Stimulated activated effector memory CD8-positive, alpha-beta T cell treated with anti-CD3 and anti-CD28 coated beads, Interleukin-12 subunit alpha, Interleukin-12 subunit beta, amount 100 ng/mL, for 72 hours (primary cell): ENCODE data around the gene MTAP.
A peak's percentile ranks its signal among the peaks of the same experiment; 100 is the strongest.

ENCODE experiments used
- ATAC-seq: fragments of 150-1000 bp; cut with Tn5 transposase; 2 replicates; pipeline ENCODE4 v1.10.0; 2021
- DNase-seq, 2 donors: peaks; one replicate each; pipeline ENCODE4 v3.0.0; 2021 to 2022; ENCODE audit warnings: low spot score in 2 of 2
- H3K27ac Mint-ChIP-seq: one replicate; pipeline ENCODE4 v1.8.0; 2022; ENCODE audit warnings: mild to moderate bottlenecking, mixed read lengths
- H3K36me3 Mint-ChIP-seq: one replicate; pipeline ENCODE4 v1.8.0; 2022; ENCODE audit warnings: mild to moderate bottlenecking, mixed read lengths
- H3K4me1 Mint-ChIP-seq: one replicate; pipeline ENCODE4 v1.8.0; 2022; ENCODE audit warnings: mixed read lengths
- H3K4me3 Mint-ChIP-seq: one replicate; pipeline ENCODE4 v1.8.0; 2022; ENCODE audit warnings: mild to moderate bottlenecking, mixed read lengths
- H3K9me3 Mint-ChIP-seq: one replicate; pipeline ENCODE4 v1.8.0; 2022; ENCODE audit warnings: mixed read lengths

Gene MTAP

DNA sequence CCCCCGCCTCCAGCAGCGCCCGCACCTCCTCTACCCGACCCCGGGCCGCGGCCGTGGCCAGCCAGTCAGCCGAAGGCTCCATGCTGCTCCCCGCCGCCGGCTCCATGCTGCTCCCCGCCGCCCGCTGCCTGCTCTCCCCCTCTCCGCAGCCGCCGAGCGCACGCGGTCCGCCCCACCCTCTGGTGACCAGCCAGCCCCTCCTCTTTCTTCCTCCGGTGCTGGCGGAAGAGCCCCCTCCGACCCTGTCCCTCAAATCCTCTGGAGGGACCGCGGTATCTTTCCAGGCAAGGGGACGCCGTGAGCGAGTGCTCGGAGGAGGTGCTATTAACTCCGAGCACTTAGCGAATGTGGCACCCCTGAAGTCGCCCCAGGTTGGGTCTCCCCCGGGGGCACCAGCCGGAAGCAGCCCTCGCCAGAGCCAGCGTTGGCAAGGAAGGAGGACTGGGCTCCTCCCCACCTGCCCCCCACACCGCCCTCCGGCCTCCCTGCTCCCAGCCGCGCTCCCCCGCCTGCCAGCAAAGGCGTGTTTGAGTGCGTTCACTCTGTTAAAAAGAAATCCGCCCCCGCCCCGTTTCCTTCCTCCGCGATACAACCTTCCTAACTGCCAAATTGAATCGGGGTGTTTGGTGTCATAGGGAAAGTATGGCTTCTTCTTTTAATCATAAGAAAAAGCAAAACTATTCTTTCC is 172.4 kb downstream of the MTAP start:
- Mint-ChIP-seq H3K27ac (peak overlapping the region; percentile 6), H3K36me3 (no peaks in the 10 kb centered on the region), H3K9me3 (no peaks in the 10 kb centered on the region), H3K4me1 (peaks cover 31% of the 10 kb centered on the region), H3K4me3 (peak overlapping the region; percentile 84)
- peak; percentile 79 for ATAC-seq
- peak in 1 of 2 donors; percentile 62 for DNase-seq

DNA sequence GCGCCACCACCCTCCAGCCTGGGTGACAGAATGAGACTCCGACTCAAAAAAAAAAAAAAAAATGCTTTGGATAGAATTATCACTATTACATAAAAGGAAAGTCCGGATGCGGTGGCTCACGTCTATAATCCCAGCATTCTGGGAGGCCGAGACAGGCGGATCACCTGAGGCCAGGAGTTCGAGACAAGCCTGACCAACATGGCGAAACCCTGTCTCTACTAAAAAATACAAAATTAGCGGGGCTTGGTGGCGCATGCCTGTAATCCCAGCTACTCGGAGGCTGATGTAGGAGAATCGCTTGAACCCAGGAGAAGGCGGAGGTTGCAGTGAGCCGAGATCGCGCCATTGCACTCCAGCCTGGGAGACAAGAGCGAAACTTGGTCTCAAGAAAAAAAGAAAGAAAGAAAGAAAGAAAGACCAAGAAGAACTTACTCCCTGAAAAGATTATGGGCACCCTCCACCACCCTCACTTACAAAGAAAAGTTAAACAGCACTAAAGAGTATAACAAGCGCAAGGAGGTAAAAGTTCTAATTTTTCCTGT is 174.0 kb downstream of the MTAP start:
- H3K4me3 Mint-ChIP-seq: no peak overlapping the region
- H3K9me3 Mint-ChIP-seq: no peaks in the 10 kb centered on the region
- H3K4me1 Mint-ChIP-seq: peaks cover 27% of the 10 kb centered on the region
- no peak overlapping the region for H3K27ac Mint-ChIP-seq
- ATAC-seq (no peak), DNase-seq (no peak)
- no peaks in the 10 kb centered on the region for H3K36me3 Mint-ChIP-seq

DNA sequence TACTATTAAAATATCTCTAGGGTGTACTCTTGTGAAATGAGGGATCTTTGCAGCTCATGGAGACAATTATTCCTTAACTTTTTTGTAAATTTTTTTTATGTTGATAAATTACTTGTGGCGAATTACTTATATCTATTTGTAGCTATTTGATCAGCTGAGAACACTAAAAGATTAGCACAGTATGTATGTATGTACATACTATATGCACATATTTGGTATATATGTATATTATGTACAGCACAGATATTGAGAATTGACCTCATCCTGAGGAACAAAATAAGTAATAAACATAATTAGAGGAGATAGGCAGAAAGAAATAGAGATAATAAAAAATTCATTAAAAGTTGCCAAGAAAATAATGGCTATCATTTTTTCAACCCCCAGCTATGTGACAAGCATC is 180.0 kb downstream of the MTAP start:
- ATAC-seq: no peak
- Mint-ChIP-seq H3K36me3 (no peaks in the 10 kb centered on the region), H3K9me3 (no peaks in the 10 kb centered on the region), H3K4me3 (no peak overlapping the region), H3K27ac (no peak overlapping the region), H3K4me1 (peaks cover 15% of the 10 kb centered on the region)
- no peak for DNase-seq

DNA sequence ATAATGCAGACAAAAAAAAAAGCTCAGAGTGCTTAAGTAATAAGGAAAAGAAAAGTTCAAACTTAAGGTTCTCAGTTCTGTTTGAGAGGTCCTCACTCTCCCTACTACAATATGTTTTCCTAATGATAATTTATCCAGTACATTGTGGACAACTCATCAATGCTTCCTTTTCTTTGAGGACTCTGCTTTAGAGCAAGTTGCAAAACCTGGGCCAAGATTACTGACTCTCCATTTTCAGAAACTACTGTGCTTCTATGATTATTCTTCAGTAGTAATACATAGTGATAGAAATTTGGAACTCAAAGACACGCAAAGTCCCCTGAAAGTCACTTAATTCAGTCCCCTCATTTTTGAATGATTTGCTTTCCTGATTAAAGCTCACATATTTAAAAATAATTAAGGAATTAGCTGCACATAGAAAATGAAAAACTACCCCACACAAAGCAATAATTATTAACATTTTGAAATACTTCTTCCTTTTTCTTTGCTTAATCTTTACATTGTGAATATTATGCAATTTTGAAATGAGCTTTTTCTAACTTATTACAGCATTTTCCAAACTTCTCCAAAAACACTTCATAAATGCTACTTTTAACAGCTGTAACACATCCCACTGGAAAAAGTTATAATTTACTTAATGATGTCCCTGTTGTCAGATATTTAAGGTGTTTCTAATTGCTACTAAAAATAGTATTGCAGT is 180.6 kb downstream of the MTAP start:
- no peak for ATAC-seq
- Mint-ChIP-seq H3K36me3 (no peaks in the 10 kb centered on the region), H3K4me3 (no peak overlapping the region), H3K4me1 (peaks cover 17% of the 10 kb centered on the region), H3K27ac (no peak overlapping the region), H3K9me3 (no peaks in the 10 kb centered on the region)
- DNase-seq: no peak

DNA sequence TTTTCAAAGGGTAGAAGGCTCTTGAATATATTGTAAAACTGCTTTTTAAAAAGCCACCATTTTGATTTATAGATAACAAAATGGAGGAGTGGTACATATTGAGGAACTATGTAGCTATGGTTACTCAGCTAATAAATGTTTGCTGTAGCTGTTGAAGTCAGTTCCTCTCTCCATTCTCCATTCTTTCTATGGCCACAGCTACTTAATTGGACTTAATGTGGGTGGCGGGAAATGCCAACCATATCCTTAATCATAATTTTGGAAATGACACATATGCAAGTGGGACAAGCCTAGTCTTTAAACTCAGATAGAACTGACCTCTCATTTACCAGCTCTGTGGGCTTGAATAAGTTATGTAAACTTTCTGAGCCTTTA is 181.1 kb downstream of the MTAP start:
- no peaks in the 10 kb centered on the region for H3K9me3 Mint-ChIP-seq
- H3K27ac Mint-ChIP-seq: no peak overlapping the region
- DNase-seq: no peak
- no peaks in the 10 kb centered on the region for H3K36me3 Mint-ChIP-seq
- ATAC-seq: no peak
- peaks cover 17% of the 10 kb centered on the region for H3K4me1 Mint-ChIP-seq
- no peak overlapping the region for H3K4me3 Mint-ChIP-seq

DNA sequence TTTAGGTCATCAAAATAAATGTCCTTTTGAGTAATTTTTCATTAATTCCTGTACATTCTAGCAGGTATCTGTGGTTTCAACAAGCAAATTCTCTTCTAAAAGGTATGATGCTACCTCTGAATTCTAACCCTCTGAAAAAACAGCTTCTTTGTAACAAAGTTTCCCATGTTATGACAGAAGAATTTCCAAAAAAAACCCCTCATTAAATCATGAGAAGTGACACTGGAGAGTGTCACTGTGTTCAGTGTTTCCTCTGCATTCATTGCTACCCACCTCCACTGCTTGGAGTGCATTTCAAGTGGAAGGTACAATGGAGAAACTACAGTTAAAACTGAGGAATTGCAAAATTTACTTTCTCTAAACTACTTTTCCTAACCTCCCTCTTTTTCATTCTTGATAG is 181.7 kb downstream of the MTAP start:
- no peaks in the 10 kb centered on the region for H3K36me3 Mint-ChIP-seq
- H3K4me1 Mint-ChIP-seq: peaks cover 12% of the 10 kb centered on the region
- no peak overlapping the region for H3K4me3 Mint-ChIP-seq
- H3K9me3 Mint-ChIP-seq: no peaks in the 10 kb centered on the region
- no peak overlapping the region for H3K27ac Mint-ChIP-seq
- ATAC-seq: no peak
- no peak for DNase-seq

DNA sequence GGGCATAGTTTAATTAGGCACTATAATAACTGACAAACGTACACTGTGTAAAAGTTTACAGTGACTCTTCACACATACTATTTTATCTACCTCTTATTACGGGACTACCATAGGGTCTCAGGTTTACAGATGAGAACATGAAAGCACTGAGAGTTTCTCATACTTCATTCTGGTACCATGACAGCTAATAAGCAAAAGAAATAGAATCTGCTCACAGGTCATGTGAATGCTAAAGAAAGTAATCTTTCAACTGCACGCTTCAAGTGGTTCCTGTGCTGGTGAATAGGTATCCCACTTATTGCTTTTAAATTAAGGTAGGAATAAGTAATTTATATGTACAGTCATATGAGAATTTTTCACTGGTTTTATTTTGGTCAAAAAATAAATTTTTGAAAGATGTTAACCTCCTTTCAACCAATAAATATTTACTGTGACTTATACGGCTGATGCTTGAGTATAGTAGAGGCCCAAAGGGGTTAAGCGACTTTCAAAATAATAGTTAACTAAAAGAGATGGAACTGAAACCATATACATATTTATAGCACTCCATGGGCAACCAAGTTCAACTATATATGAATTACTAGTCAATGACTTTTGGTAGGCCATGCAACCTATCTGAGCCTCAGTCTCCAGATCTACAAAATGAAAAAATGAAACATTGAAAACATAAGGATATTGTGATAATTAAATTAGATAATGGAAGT is 183.7 kb downstream of the MTAP start:
- DNase-seq (no peak), ATAC-seq (no peak)
- peaks cover 9% of the 10 kb centered on the region for H3K4me1 Mint-ChIP-seq
- no peaks in the 10 kb centered on the region for H3K9me3 Mint-ChIP-seq
- no peaks in the 10 kb centered on the region for H3K36me3 Mint-ChIP-seq
- no peak overlapping the region for H3K27ac Mint-ChIP-seq
- H3K4me3 Mint-ChIP-seq: no peak overlapping the region
